ENCODE measurements around the gene MAP6.

- TF ChIP-seq CTCF (IDR thresholded peaks at IDR 0.05; ENCODE audit: low read depth, low read length): no peak
- no peak for TF ChIP-seq MAX (IDR thresholded peaks at IDR 0.05; ENCODE audit: low read depth, low read length)
- TF ChIP-seq POLR2A (IDR thresholded peaks at IDR 0.05; ENCODE audit: extremely low read depth, insufficient read length): no peak
- TF ChIP-seq MYC (IDR thresholded peaks at IDR 0.05; ENCODE audit: low read depth, low read length): no peak
Observed at GRCh38 chr11:75602951-75603350, 65.9 kb downstream of the MAP6 start.

Data from NB4 (cell line).